K562 (cell line): ENCODE results near the gene CLTC. TPM values are rescaled to one million over a fixed set of nuclear protein-coding genes. Genes with fewer than 3 reads are reported as not detected.

Experiments
- ATAC-seq: fragments of 200-7000 bp; cut with Tn5 transposase; 3 replicates; pipeline ENCODE4 v1.9.1; 2020; ENCODE audit warnings: moderate library complexity
- BruUV-seq: library from RNA; stranded (reverse); fragments of 400-500 nt; replicated peaks from 2 replicates; lab custom pipeline; 2021; lab: Mats Ljungman, UMichigan
- CTCF ChIA-PET: fragments of 300-600 bp; formaldehyde crosslinking; extraction: SDS; loops from one replicate; lab custom pipeline; 2021; ENCODE audit warnings: low intra/inter-chr PET ratio; lab: Yijun Ruan, JAX
- POLR2A ChIA-PET: fragments of 300-600, 350-650 bp; sonication (Branson Sonifier 250); formaldehyde crosslinking; extraction: SDS; loops from one replicate; lab custom pipeline; 2021; ENCODE audit warnings: antibody characterized with exemption, inconsistent platforms; lab: Yijun Ruan, JAX
- DNase-seq, 4 experiments: peaks; one replicate each; pipeline versions ENCODE4 v3.0.0 to v3.0.0-alpha.2; 2011 to 2018; ENCODE audit warnings: low spot score in 3 of 4, mixed read lengths in 3 of 4; ENCODE audit errors: extremely low read depth in 1 of 4
- FAIRE-seq: peaks from 2 replicates; lab custom pipeline; 2011; peaks lifted over from hg19 to GRCh38; lab: Jason Lieb, UNC
- H2AFZ ChIP-seq: 2 replicates; pipeline ENCODE4 v1.6.0; 2011; ENCODE audit warnings: low read depth, low read length, control low read depth, inconsistent platforms
- H3K27ac ChIP-seq: fragments of 200-600 bp; 3 replicates; pipeline ENCODE4 v1.8.0; 2011; ENCODE audit warnings: low read depth, mild to moderate bottlenecking, control low read depth, inconsistent platforms, low read length, moderate library complexity, mixed read lengths; ENCODE audit errors: extremely low read depth
- H3K27me3 ChIP-seq, 2 experiments: fragments of 300-600 bp in 1 of 2; 2 replicates in 1 of 2; 3 replicates in 1 of 2; pipeline versions ENCODE4 v1.6.0 to v1.8.0; 2011; ENCODE audit warnings: inconsistent platforms in 2 of 2, low read length in 2 of 2, mild to moderate bottlenecking in 1 of 2, mixed read lengths in 1 of 2, moderate library complexity in 1 of 2; ENCODE audit not compliant: control insufficient read depth in 2 of 2, insufficient read depth in 2 of 2
- H3K36me3 ChIP-seq: fragments of 300-600 bp; 3 replicates; pipeline ENCODE4 v1.8.0; 2011; ENCODE audit warnings: mild to moderate bottlenecking, low read length, inconsistent platforms; ENCODE audit not compliant: control insufficient read depth, insufficient read depth
- H3K4me1 ChIP-seq, 2 experiments: fragments of 200-600 bp in 1 of 2; replicated peaks in 1 of 2; 2 replicates in 1 of 2; 3 replicates in 1 of 2; pipeline versions ENCODE4 v1.5.1 to v1.8.0; 2011; ENCODE audit warnings: inconsistent platforms in 2 of 2, low read length in 2 of 2, mild to moderate bottlenecking in 1 of 2, mixed read lengths in 1 of 2, moderate library complexity in 1 of 2; ENCODE audit not compliant: control insufficient read depth in 2 of 2, insufficient read depth in 2 of 2
- H3K4me2 ChIP-seq: 2 replicates; pipeline ENCODE4 v1.6.1; 2011; ENCODE audit warnings: low read length, control low read depth, inconsistent platforms, mixed read lengths; ENCODE audit not compliant: insufficient read depth
- H3K4me3 ChIP-seq: fragments of 200-600 bp; sonication (generic), shearing (Covaris generic); 2 replicates; pipeline ENCODE4 v1.5.1; 2016; ENCODE audit warnings: control low read depth, inconsistent platforms
- H3K79me2 ChIP-seq: fragments of 200-600 bp; 3 replicates; pipeline ENCODE4 v1.8.0; 2011; ENCODE audit warnings: low read length, inconsistent platforms; ENCODE audit not compliant: control insufficient read depth, insufficient read depth
- H3K9ac ChIP-seq, 2 experiments: 2 replicates each; pipeline versions ENCODE4 v1.6.0 to v1.6.1; 2011; ENCODE audit warnings: low read depth in 2 of 2, low read length in 2 of 2, control low read depth in 1 of 2, inconsistent platforms in 1 of 2, mild to moderate bottlenecking in 1 of 2, mixed read lengths in 1 of 2; ENCODE audit not compliant: insufficient read depth in 1 of 2
- H3K9me1 ChIP-seq: one replicate; pipeline ENCODE4 v1.6.0; 2011; ENCODE audit warnings: inconsistent platforms, mild to moderate bottlenecking, low read length, moderate library complexity; ENCODE audit not compliant: control insufficient read depth, insufficient read depth
- H3K9me3 ChIP-seq: replicated peaks from 2 replicates; pipeline ENCODE4 v1.5.1; 2011; ENCODE audit warnings: low read depth, low read length, inconsistent platforms; ENCODE audit not compliant: control insufficient read depth, insufficient read depth
- H4K20me1 ChIP-seq: replicated peaks from 2 replicates; pipeline ENCODE4 v1.6.1; 2011; ENCODE audit warnings: low read length, inconsistent platforms, mixed read lengths; ENCODE audit not compliant: control insufficient read depth, insufficient read depth
- ELK3 ChIP-seq: fragments of 450-650 bp; formaldehyde crosslinking; IDR thresholded peaks from 2 replicates; pipeline ENCODE4 v1.4.0; 2020; ENCODE audit warnings: mild to moderate bottlenecking
- PRDM10 ChIP-seq: fragments of 450-650 bp; IDR thresholded peaks from 2 replicates; pipeline ENCODE4 v1.6.1; 2018; ENCODE audit not compliant: partially characterized antibody
- SIN3A ChIP-seq, 2 experiments: fragments of 150-350 bp in 1 of 2; IDR thresholded peaks; 2 replicates each; pipeline ENCODE4 v1.6.1; 2011 to 2016; ENCODE audit warnings: borderline replicate concordance in 2 of 2, low read depth in 2 of 2, low read length in 2 of 2, mild to moderate bottlenecking in 2 of 2, moderate library complexity in 2 of 2; ENCODE audit not compliant: control insufficient read depth in 1 of 2
- SMC3 ChIP-seq: conservative IDR thresholded peaks from 2 replicates; pipeline ENCODE4 v1.6.1; 2011; ENCODE audit warnings: low read depth, low read length, improper control_type of control experiment; ENCODE audit not compliant: insufficient read depth
- STAT6 ChIP-seq: sonication (generic); formaldehyde crosslinking; IDR thresholded peaks from 2 replicates; pipeline ENCODE4 v1.8.1; 2023; ENCODE audit warnings: mild to moderate bottlenecking, missing genetic modification reagents
- ZBTB8A ChIP-seq: fragments of 450-650 bp; IDR thresholded peaks from 2 replicates; pipeline ENCODE4 v1.6.1; 2018; ENCODE audit warnings: mild to moderate bottlenecking, moderate library complexity; ENCODE audit not compliant: partially characterized antibody
- ZHX1 ChIP-seq: fragments of 150-350 bp; conservative IDR thresholded peaks from 2 replicates; pipeline ENCODE4 v1.6.1; 2014; ENCODE audit warnings: low read length
- ZNF384 ChIP-seq: IDR thresholded peaks from 2 replicates; pipeline ENCODE4 v1.6.1; 2012; ENCODE audit warnings: low read depth, low read length, improper control_type of control experiment
- ZNF77 ChIP-seq: fragments of 250-450 bp; sonication (Bioruptor Pico); IDR thresholded peaks from 2 replicates; pipeline ENCODE4 v1.5.0; 2020
- WGBS: fragments of 100-300 bp; shearing (Covaris generic); methylation state at CpG from one replicate; pipeline ENCODE4 v1.1.6; 2016; ENCODE audit warnings: low coverage, mixed read lengths; ENCODE audit not compliant: insufficient coverage; ENCODE audit errors: missing lambda C conversion rate; 5-methylcytosine and 5-hydroxymethylcytosine counted together
- in situ Hi-C: fragments of 300-500 bp; cut with MboI; formaldehyde crosslinking; loops from 4 replicates; pipeline ENCODE4 v1.15.0; 2018; ENCODE audit warnings: inconsistent platforms, mixed read lengths
- intact Hi-C: fragments of 100-400 bp; cut with micrococcal nuclease; formaldehyde crosslinking; loops from 2 replicates; pipeline ENCODE4 v1.14.2; 2022
- polyA plus RNA-seq, 8 experiments: library from polyadenylated mRNA; depleted of rRNA in 4 of 8; stranded (reverse) in 5 of 8; unstranded in 3 of 8; fragments of >200 nt; fragmentation: Nextera tagmentation in 2 of 8; fragmentation: Illumina TruSeq in 1 of 8; extraction: Ambion mirVana in 2 of 8; extraction: Trizol in 1 of 8; gene quantifications; 2 replicates each; pipeline versions ENCODE4 v1.2.1 to v1.2.3, GENCODE V29; 2011 to 2014; ENCODE audit warnings: inconsistent platforms in 1 of 8, missing spikeins in 1 of 8
- total RNA-seq, 7 experiments: library from RNA; depleted of rRNA in 6 of 7; stranded (reverse); fragments of >200 nt in 6 of 7; fragmentation: Illumina TruSeq in 2 of 7; extraction: Trizol in 2 of 7; gene quantifications; 2 replicates each; pipeline versions ENCODE4 v1.2.1 to v1.2.3, GENCODE V29; 2011 to 2021; ENCODE audit warnings: low replicate concordance in 1 of 7

CLTC gene
- total and polyA plus RNA-seq, 9 of the 15 experiments (the other 6 are each of a cell fraction or from before 2014, with no cell fraction given): 115 to 267 (median 174) TPM

GRCh38 chr17:59733697-59734096 is 114.0 kb downstream of the CLTC start (continued):
- TF ChIP-seq PRDM10 (no peak), SMC3 (no peak), SIN3A (IDR thresholded peaks at IDR 0.05; ENCODE audit: borderline replicate concordance in 2 of 2, control insufficient read depth in 1 of 2, low read depth in 2 of 2, low read length in 2 of 2) (no peak), ZNF384 (no peak)
- TF ChIP-seq, all 486 proteins: peak for 4

GRCh38 chr17:59734226-59734625 is 114.5 kb downstream of the CLTC start:
- FAIRE-seq: no peak
- intact Hi-C loops (no loop called here), in situ Hi-C loops (no loop called here)
- no peaks in the 10 kb centered on the region for H3K9me1 ChIP-seq
- no peaks in the 10 kb centered on the region for H3K27me3 ChIP-seq
- peaks cover 37% of the 10 kb centered on the region; the same call in 2 of the 3 replicates for H3K36me3 ChIP-seq
- DNase-seq: no peak
- H3K9me3 ChIP-seq: no peaks in the 10 kb centered on the region
- 91% methylated on average over 4 of the region's 5 CpGs for WGBS
- H3K4me1 ChIP-seq: peaks cover 5 to 6% of the 10 kb centered on the region in 2 experiments; a peak in 2 of 5 replicates
- ATAC-seq: no peak
- H3K4me2 ChIP-seq: no peak overlapping the region
- peaks cover 26% of the 10 kb centered on the region for H3K79me2 ChIP-seq
- no peak overlapping the region for H3K4me3 ChIP-seq
- no peak overlapping the region for H3K9ac ChIP-seq
- H3K27ac ChIP-seq: no peak overlapping the region
- no TSS peak for BruUV-seq
- POLR2A ChIA-PET: interaction anchor here (0.6 to 1.0 kb wide), 3 partner anchors 10 to 230 kb away, joined by 4 to 5 read pairs (median 4); partner anchors contain the start of gene RNFT1
- H4K20me1 ChIP-seq: no peaks in the 10 kb centered on the region
- no peak overlapping the region for H2AFZ ChIP-seq
- CTCF ChIA-PET: no interaction called here
- TF ChIP-seq ZNF77 (CRISPR knock-in tag): no peak
- no peak for TF ChIP-seq STAT6 (CRISPR knock-in tag)
- TF ChIP-seq ZHX1: no peak
- TF ChIP-seq ZBTB8A: no peak
- no peak for TF ChIP-seq ELK3
